GM18858 (cell line): ENCODE measurements around the gene SLC15A5.

Source experiments
- ATAC-seq: cut with Tn5 transposase; IDR thresholded peaks from one replicate; pipeline ENCODE4 v1.9.1; 2021; ENCODE audit not compliant: unreplicated experiment

Gene SLC15A5

GRCh38 chr12:16183541-16183940, 93.9 kb downstream of the SLC15A5 start:
- ATAC-seq: no peak

GRCh38 chr12:16175840-16176239, 101.6 kb downstream of the SLC15A5 start:
- no peak for ATAC-seq

GRCh38 chr12:16174282-16174681, 103.2 kb downstream of the SLC15A5 start:
- no peak for ATAC-seq

GRCh38 chr12:16171348-16171747, 106.1 kb downstream of the SLC15A5 start:
- ATAC-seq: no peak

- no peak for ATAC-seq
Observed at GRCh38 chr12:16168078-16168477, 109.4 kb downstream of the SLC15A5 start.

- no peak for ATAC-seq
Observed at GRCh38 chr12:16166563-16167470, 110.7 kb downstream of the SLC15A5 start.

- ATAC-seq: no peak
Observed at GRCh38 chr12:16165506-16165905, 112.0 kb downstream of the SLC15A5 start.

- no peak for ATAC-seq
Observed at GRCh38 chr12:16163901-16164300, 113.6 kb downstream of the SLC15A5 start.

GRCh38 chr12:16163146-16163545, 114.3 kb downstream of the SLC15A5 start:
- ATAC-seq: no peak

- no peak for ATAC-seq
Observed at GRCh38 chr12:16159571-16159970, 117.9 kb downstream of the SLC15A5 start.

GRCh38 chr12:16158050-16158449, 119.4 kb downstream of the SLC15A5 start:
- no peak for ATAC-seq

GRCh38 chr12:16155938-16156337, 121.5 kb downstream of the SLC15A5 start:
- ATAC-seq: no peak

GRCh38 chr12:16154990-16155389, 122.5 kb downstream of the SLC15A5 start:
- no peak for ATAC-seq

GRCh38 chr12:16152885-16153673, 124.4 kb downstream of the SLC15A5 start:
- ATAC-seq: no peak

GRCh38 chr12:16150276-16150675, 127.2 kb downstream of the SLC15A5 start:
- no peak for ATAC-seq

- no peak for ATAC-seq
Observed at GRCh38 chr12:16148938-16149337, 128.5 kb downstream of the SLC15A5 start.
